MG63 (cell line): ENCODE measurements around the gene CD1B. TPM values are rescaled to one million over a fixed set of nuclear protein-coding genes. Genes with fewer than 3 reads are reported as not detected.

Source experiments
- DNase-seq: peaks from one replicate; pipeline ENCODE4 v3.0.0-alpha.2; 2020
- H3K27me3 ChIP-seq: fragments of 250-450 bp; sonication (Bioruptor Pico); 2 replicates; pipeline ENCODE4 v1.5.1; 2020; ENCODE audit warnings: mild to moderate bottlenecking, moderate library complexity
- H3K36me3 ChIP-seq: fragments of 250-450 bp; sonication (Bioruptor Pico); 2 replicates; pipeline ENCODE4 v1.5.1; 2020; ENCODE audit warnings: mild to moderate bottlenecking, moderate library complexity
- H3K4me3 ChIP-seq: fragments of 250-450 bp; sonication (Bioruptor Pico); 2 replicates; pipeline ENCODE4 v1.5.1; 2020; ENCODE audit warnings: mild to moderate bottlenecking, moderate library complexity
- H3K9me3 ChIP-seq: fragments of 250-450 bp; sonication (Bioruptor Pico); 2 replicates; pipeline ENCODE4 v1.5.1; 2020; ENCODE audit warnings: mild to moderate bottlenecking, moderate library complexity
- total RNA-seq: library from RNA; depleted of rRNA; stranded (reverse); fragments of >200 nt; shearing (Covaris generic); gene quantifications from 2 replicates; pipeline ENCODE4 v1.2.3, GENCODE V29; 2014; ENCODE audit warnings: low replicate concordance

The CD1B gene
- total RNA-seq, 1 experiment from 2014 or later = not detected

DNA sequence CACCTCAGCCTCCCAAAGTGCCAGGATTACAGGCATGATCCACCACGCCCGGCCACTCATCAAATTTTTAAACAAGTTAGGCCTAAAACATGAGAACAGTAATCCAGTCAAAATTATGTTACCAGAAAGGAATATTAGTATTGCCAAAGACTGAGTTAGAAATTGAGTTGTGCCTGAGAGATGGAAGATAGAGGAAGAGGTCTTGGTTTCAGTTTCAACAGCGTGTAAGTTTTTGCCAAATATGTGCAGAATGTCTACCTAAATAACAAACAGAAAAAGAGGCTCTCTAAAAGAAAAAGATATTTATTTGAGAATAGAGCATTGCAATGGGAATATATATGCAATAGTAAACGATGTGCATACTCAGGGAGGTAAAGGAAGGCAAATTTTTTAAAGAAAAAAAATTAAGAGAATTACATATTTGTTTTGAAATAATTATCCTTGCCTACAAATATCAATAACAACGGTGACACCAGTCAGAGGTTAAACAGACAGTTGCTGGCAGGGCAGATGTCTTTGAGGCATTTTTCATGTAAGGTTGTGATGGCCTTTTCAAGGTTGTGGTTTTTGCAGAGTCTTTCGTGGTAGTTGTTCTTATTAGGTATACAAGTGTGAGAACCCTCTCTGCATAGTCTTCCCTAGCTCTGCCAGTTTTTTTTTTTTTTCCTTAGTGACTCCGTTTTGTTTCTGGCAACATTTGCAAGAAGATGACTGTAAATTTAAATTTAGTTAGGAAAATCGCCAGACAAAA is 2.2 kb upstream of the CD1B start:
- Histone ChIP-seq H3K27me3 (no peaks in the 10 kb centered on the region; the same call in 1 of the 2 replicates), H3K9me3 (no peaks in the 10 kb centered on the region), H3K36me3 (no peaks in the 10 kb centered on the region), H3K4me3 (no peak overlapping the region)
- DNase-seq = no peak

DNA sequence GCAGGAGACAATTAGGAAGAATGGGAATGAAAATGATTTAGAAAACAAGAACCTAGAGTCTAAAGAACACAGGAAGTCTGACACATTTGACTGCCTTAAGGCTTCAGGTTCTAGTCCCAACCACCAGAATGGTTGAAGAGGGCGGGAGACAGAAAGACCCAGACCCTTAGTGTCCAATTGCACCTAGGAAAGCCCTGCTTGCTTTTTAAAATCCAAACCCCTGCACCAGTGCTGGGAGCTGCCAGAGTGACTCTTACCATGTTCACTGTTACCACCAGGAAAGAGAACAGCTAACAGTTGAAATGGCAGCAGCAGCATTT is 265 bp downstream of the CD1B start:
- Histone ChIP-seq H3K4me3 (no peak overlapping the region), H3K36me3 (no peaks in the 10 kb centered on the region), H3K27me3 (no peaks in the 10 kb centered on the region), H3K9me3 (no peaks in the 10 kb centered on the region)
- no peak for DNase-seq

DNA sequence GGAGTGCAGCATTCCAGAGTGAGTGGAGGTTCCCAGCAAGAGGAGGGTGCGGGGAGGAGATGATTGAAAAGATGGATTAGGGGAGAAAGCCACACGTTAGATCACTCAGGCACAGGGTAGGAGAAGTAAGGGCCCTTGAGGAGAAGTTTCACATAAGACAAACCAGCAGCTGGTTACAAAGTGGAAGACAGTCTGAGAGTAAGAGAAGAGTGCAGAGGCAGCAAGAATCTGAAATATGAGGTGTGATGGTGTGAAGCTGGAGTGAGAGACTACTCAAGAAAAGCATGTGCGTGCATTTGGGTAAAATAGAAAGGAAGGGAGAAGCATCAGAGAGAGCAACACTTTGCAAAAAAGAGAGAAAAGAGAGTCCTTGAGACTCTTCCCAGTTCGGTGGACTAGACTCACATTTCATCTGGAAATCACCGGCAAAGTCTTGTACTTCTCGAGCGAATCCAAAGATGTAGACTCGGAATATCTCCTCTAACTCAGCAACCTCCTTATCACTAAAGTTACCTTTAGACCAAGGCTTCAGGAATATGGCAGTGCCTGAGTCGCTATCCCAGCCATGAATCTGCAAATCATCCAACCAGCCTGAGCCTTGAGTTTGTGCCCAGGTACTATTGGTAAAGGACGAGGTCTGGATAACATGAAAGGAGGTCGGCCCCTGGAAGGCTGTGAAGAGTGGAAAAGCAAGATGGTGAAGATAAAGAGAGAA is 783 bp downstream of the CD1B start:
- no peaks in the 10 kb centered on the region for H3K27me3 ChIP-seq
- no peaks in the 10 kb centered on the region for H3K36me3 ChIP-seq

DNA sequence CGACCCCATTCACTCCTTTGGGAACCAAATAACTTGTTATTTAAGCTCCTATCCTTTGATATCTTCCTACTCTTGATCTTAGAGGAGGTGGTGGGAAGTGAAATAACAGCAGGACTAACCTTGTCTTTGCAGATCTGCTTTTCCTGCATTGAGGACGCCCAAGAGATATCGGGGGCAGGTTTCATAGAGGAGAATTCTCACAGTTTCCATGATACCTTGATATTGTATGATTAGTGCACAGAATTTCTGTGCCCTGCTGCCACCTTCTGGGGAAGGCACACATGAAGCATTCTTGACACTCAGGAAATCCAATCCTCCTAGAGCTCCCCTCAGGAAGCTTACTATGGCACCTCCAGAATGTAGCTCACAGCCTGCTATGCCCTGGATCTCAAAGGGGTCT is 1.6 kb downstream of the CD1B start:
- Histone ChIP-seq H3K4me3 (no peak overlapping the region), H3K9me3 (no peaks in the 10 kb centered on the region)
- no peak for DNase-seq

More for the DNA sequence above, 783 bp downstream of the CD1B start:
- DNase-seq = no peak
- H3K4me3 ChIP-seq = no peak overlapping the region
- H3K9me3 ChIP-seq = no peaks in the 10 kb centered on the region

DNA sequence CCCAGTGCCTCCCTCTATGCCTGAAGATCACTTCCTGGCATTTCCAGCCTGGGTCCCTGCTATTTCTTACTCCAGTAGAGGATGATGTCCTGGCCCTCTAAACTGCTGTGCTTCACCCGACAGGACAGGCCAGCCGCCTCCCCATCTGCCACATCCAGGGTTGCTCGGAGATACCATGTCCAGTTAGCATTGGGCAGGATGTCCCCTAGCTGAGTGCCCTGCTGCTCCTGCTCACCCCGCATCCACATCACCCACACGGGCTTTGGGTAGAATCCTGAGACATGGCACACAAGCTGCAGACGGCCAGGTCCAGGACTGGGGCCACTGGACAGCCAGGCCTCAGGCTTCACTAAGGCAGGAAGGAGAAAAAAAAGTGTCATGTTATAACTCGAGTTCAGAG is 2.0 kb downstream of the CD1B start:
- Histone ChIP-seq H3K36me3 (no peaks in the 10 kb centered on the region), H3K27me3 (no peaks in the 10 kb centered on the region), H3K9me3 (no peaks in the 10 kb centered on the region), H3K4me3 (no peak overlapping the region)
- no peak for DNase-seq

More for the DNA sequence above, 1.6 kb downstream of the CD1B start:
- H3K27me3 ChIP-seq = no peaks in the 10 kb centered on the region
- no peaks in the 10 kb centered on the region for H3K36me3 ChIP-seq

DNA sequence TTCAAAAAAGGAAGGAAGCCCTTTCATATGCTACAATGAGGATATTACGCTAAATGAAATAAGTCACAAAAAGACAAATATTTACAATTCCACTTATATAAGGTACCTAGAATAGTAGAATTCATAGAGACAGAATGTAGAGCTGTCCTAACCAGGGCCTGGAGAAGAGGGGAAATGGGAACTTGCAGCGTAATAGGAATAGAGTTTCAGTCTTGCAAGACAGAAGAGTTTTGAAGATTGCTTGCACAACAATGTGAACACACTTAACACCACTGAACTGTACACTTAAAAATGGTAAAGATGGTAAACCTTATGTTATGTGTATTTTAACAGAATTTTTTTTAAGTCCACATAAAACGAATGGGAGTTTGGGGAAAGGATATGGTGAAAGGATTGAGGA is 2.9 kb downstream of the CD1B start:
- no peak for DNase-seq
- no peak overlapping the region for H3K4me3 ChIP-seq
- H3K27me3 ChIP-seq = no peaks in the 10 kb centered on the region
- no peaks in the 10 kb centered on the region for H3K36me3 ChIP-seq
- no peaks in the 10 kb centered on the region for H3K9me3 ChIP-seq

DNA sequence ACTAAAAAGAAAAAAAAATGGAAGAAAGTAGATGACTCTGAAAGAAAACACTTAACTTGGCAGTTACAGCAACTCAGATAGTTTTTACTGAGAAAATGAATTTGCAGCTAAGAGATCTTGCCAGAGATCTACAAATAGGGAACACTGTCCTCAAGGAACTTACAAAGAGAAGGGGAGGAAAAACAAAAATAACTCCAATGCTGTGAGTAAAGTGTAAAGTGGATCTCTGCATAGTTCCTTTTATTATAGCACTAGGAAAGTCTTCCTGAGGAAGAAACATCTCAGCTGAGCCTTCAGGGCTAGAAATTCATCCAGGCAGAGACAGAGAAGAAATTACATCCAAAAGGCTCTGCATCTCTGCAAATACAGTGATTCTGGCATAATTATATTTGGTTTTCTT is 3.9 kb downstream of the CD1B start:
- Histone ChIP-seq H3K36me3 (no peaks in the 10 kb centered on the region), H3K27me3 (no peaks in the 10 kb centered on the region), H3K4me3 (no peak overlapping the region), H3K9me3 (no peaks in the 10 kb centered on the region)
- no peak for DNase-seq

DNA sequence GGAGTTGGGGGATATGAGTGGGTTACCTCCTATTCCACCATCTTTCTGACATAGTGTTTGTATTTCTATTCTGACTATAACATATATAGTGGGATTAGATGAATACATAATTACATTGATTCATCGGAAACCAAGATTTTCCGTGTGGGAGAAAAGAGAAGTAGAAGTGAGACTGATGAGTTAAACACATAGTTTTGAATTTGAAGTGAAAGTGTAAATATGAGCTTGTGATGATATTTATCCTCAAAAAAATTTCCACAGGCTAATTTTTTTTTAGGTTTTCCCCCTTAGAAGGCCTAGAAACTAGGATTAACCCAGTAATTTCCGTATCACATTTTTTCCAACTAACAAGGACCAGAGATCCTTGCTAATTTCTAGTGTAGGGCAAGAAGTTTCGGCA is 6.9 kb downstream of the CD1B start:
- Histone ChIP-seq H3K4me3 (no peak overlapping the region), H3K36me3 (no peaks in the 10 kb centered on the region), H3K27me3 (no peaks in the 10 kb centered on the region), H3K9me3 (no peaks in the 10 kb centered on the region)
- no peak for DNase-seq

DNA sequence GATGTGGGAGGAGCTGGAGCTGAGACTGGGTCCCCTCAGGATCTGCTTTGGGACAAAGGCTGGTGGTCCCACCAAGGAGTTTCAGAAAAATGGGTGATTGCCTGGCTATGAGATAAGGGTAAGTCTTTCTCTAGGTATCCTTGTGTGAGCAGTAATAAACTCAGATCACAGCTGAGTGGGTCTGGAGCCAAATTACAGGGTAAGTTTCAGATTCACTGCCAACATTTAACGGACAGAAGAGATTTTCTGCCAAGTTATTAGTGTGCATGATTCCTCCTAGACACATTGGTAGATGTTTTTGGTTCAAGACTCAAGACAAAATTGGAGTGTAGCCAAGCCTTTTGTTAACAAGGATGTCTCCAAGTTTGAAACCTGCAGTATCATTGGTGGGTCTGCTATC is 7.5 kb downstream of the CD1B start:
- no peaks in the 10 kb centered on the region for H3K9me3 ChIP-seq
- H3K36me3 ChIP-seq = no peaks in the 10 kb centered on the region
- no peaks in the 10 kb centered on the region for H3K27me3 ChIP-seq
- H3K4me3 ChIP-seq = no peak overlapping the region
- DNase-seq = no peak

DNA sequence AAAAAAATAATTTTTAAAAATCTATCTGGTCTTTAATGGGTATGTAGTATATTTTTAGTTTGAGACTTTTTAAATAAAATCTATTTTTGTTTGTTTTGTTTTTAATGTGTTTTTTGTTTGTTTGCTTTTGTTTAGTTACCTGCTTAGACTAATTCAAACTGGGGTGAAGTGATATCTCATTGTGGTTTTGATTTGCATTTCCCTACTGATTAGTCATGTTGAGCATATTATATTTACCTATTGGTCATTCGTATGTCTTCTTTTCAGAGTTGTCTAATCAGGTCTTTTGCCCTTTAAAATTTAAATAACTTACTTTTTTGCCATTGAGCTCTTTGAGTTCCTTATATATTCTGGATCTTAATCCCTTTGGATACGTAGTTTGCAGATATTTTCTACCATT is 20.3 kb downstream of the CD1B start:
- DNase-seq = no peak
- Histone ChIP-seq H3K9me3 (peaks cover 2% of the 10 kb centered on the region; the same call in 1 of the 2 replicates), H3K27me3 (no peaks in the 10 kb centered on the region), H3K36me3 (no peaks in the 10 kb centered on the region), H3K4me3 (no peak overlapping the region)

DNA sequence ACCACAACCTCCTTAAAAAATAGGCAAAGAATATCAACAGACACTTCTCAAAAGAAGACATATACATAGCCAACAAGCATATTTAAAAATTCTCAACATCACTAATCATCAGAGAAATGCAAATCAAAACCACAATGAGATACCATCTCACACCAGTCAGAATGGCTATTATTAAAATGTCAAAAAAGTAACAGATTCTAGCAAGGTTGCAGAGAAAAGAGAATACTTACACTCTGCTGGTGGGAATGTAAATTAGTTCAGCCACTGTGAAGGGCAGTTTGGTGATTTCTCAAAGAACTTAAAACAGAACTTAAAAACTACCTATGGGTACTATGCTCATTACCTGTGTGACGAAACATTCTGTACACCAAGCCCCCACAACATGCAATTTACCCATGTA is 20.7 kb downstream of the CD1B start:
- DNase-seq = no peak
- H3K4me3 ChIP-seq = no peak overlapping the region
- H3K9me3 ChIP-seq = peaks cover 2% of the 10 kb centered on the region; the same call in 1 of the 2 replicates
- H3K27me3 ChIP-seq = no peaks in the 10 kb centered on the region
- H3K36me3 ChIP-seq = no peaks in the 10 kb centered on the region

DNA sequence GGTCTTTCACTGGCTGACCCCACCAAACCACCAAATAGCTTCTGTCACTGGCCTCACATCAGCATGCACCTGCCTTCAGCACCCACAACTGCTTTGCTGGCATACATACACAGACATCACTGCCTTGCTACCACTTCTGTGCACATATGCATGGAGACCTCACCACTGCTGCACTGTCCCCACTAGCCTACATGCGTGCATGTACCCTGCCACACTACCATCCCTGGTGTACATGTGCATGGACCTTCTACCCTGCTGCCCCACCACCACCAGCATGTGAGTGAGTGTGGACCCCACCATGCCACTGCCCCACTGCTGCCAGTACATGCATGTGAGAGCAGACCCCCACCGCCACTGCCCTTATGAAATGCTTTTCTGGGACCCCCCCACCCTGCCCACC is 35.5 kb downstream of the CD1B start:
- Histone ChIP-seq H3K9me3 (no peaks in the 10 kb centered on the region), H3K27me3 (no peaks in the 10 kb centered on the region), H3K4me3 (no peak overlapping the region), H3K36me3 (no peaks in the 10 kb centered on the region)
- no peak for DNase-seq

DNA sequence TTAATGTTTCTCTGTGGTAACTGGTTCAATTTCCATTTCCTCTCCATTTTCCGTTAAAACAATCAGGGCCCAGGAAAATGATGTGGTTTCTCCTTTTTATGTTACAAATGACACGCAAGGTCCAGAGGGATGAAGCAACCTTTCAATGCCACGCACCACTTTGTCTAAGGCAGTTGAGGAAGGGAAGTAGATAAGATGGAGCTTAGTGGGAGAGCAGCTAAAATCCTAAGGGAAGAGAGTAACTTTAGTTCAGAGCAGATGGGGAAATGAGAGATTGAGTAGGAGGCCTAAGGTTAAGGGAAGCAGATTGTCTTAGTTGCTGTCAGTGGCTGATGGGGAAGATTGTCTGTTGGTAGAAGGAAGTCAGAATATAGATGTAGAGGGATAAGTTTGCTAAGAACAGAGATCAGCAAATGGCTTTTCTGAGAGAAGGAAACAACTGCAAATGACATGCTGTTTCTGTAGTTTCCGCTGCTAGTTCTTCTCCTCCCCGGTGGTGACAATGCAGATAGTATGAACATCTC is 40.9 kb downstream of the CD1B start:
- Histone ChIP-seq H3K27me3 (0 out of 2 replicates have a peak, but pooled peaks cover 2% of the 10 kb centered on the region), H3K4me3 (no peak overlapping the region), H3K36me3 (no peaks in the 10 kb centered on the region), H3K9me3 (no peaks in the 10 kb centered on the region)
- no peak for DNase-seq

DNA sequence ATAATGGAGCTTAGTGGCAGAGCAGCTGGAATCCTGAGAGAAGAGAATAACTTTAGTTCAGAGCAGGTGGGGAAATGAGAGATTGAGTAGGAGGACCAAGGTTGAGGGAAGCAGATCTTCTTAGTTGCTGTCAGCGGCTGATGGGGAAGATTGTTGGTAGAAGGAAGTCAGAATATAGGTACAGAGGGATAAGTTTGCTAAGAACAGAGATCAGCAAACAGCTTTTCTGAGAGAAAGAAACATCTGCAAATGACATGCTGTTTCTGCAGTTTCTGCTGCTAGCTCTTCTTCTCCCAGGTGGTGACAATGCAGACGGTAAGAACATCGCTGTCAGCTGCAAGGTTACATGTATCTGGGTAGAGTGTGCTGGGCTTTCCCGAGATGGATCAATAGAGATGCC is 41.5 kb downstream of the CD1B start, which contains the start of gene CD1C:
Gene CD1C (plus strand): TSS at position 113 of the 400 bp plus-strand sequence. CDS start 142 bp downstream, at position 255.
- Histone ChIP-seq H3K4me3 (no peak within 1 kb of the TSS), H3K27me3 (0 out of 2 replicates have a peak, but pooled peaks cover 2% of the 10 kb centered on the region), H3K36me3 (no peaks in the 10 kb centered on the region), H3K9me3 (no peaks in the 10 kb centered on the region)
- DNase-seq = no peak

DNA sequence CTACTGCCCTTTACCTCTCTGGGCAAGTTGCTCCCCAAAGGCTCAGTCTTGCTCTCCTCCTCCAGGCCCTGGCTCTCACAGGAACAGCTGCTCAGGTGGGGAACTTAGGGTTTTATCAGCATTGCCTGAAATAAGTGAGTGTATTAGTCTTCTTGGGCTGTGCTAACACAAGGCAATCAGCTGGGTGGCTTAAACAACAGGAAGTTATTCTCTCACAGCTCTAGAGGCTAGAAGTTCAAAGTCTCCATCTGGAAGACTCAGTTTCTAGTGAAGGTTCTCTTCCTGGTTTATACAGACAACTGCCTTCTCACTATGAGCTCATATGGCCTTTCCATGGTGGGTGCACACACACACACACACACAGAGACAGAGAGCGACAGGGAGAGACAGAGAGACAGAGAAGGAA is 44.4 kb downstream of the CD1B start:
- no peak for DNase-seq
- no peak overlapping the region for H3K4me3 ChIP-seq
- no peaks in the 10 kb centered on the region for H3K9me3 ChIP-seq
- H3K27me3 ChIP-seq = 0 out of 2 replicates have a peak, but pooled peaks cover 2% of the 10 kb centered on the region
- no peaks in the 10 kb centered on the region for H3K36me3 ChIP-seq

DNA sequence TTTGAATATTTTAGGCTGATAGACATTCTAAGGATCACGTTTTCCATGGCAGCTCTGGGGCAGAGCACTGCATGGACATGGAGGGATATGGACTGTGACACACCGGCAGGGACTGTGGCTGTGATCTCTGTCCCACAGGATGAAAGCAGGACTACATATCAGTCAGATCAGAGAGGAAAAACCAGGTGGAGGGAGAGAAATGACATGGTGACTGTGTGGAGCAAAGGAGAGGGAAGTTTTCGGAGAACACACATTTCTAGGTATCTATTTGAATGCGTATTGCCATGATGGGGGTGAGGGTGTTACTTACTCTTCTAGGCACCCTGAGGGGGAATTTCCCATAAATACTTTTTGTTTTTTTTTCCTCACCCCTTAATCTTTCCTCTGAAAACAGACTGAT is 44.8 kb downstream of the CD1B start:
- H3K27me3 ChIP-seq = 0 out of 2 replicates have a peak, but pooled peaks cover 2% of the 10 kb centered on the region
- no peaks in the 10 kb centered on the region for H3K9me3 ChIP-seq
- no peak for DNase-seq
- no peak overlapping the region for H3K4me3 ChIP-seq
- H3K36me3 ChIP-seq = no peaks in the 10 kb centered on the region

DNA sequence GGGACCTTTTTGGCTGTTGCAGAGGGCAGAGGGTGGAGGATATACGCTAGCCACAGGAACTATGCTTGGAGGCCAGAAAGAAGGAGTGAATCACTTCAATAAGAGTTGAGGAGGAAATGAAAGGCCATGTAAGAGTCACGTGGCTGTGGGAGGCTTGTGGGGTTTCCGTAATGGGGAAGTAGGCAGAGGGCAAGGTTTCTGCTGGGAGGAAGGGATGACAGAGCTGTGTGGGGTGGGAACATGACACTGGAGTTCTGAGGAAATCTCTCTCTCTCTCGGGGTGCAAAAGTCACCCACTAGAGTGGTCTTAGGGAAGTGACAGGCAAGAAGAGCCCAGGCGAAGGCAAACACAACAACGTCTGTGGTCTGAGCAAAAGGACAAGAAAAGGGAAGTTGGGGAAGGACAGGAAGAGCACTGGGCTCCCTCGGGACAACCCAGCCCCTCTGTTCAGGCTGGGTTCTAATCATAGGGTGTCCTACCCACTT is 45.5 kb downstream of the CD1B start:
- Histone ChIP-seq H3K4me3 (no peak overlapping the region), H3K36me3 (no peaks in the 10 kb centered on the region), H3K9me3 (no peaks in the 10 kb centered on the region), H3K27me3 (0 out of 2 replicates have a peak, but pooled peaks cover 2% of the 10 kb centered on the region)
- DNase-seq = peak; percentile 13
